GM12874 (cell line): ENCODE results near the gene ARPC5L.

Experiments used
- CTCF ChIP-seq: IDR thresholded peaks from 2 replicates; pipeline ENCODE4 v1.5.1; 2011; ENCODE audit warnings: low read depth, mild to moderate bottlenecking, control low read depth, low read length, moderate library complexity; ENCODE audit not compliant: insufficient read depth

The ARPC5L gene

GRCh38 chr9:124835026-124835557 lies 26.8 kb upstream of the ARPC5L start:
- no peak for TF ChIP-seq CTCF

- peak; percentile 49; the same call in 1 of the 2 replicates for TF ChIP-seq CTCF
Measured at GRCh38 chr9:124839612-124840299, 22.2 kb upstream of the ARPC5L start.

- peak; percentile 46 for TF ChIP-seq CTCF
Measured at GRCh38 chr9:124840300-124840833, 21.6 kb upstream of the ARPC5L start.

GRCh38 chr9:124841075-124841821 lies 20.7 kb upstream of the ARPC5L start:
- TF ChIP-seq CTCF: no peak

GRCh38 chr9:124843456-124844034 lies 18.4 kb upstream of the ARPC5L start:
- no peak for TF ChIP-seq CTCF

- TF ChIP-seq CTCF: no peak
Measured at GRCh38 chr9:124844291-124844690, 17.6 kb upstream of the ARPC5L start.

GRCh38 chr9:124846969-124847368 lies 15.0 kb upstream of the ARPC5L start:
- no peak for TF ChIP-seq CTCF
